ENCODE measurements around the gene ASB18. TPM values are rescaled to one million over a fixed set of nuclear protein-coding genes. Genes with fewer than 3 reads are reported as not detected.
"Not testable (repeated sequence)": the region's sequence is repeated elsewhere in the genome, so short reads cannot be mapped to it uniquely, and the experiment has no call there.

The ASB18 gene
- total RNA-seq, 3 donors from 2014 or later, result not detected

- no peak for TF ChIP-seq CTCF (IDR thresholded peaks at IDR 0.05)
- intact Hi-C loops (cut with DNase I, micrococcal nuclease), result no loop called here
- Histone ChIP-seq H3K9me3 (no peaks in the 10 kb centered on the region), H3K36me3 (ENCODE audit: low read depth) (no peaks in the 10 kb centered on the region), H3K4me1 (ENCODE audit: low read depth) (no peaks in the 10 kb centered on the region), H3K4me3 (no peak overlapping the region)
- DNase-seq (no peak), ATAC-seq (no peak)
These were observed 20.0 kb upstream of the ASB18 start for GRCh38 chr2:236284208-236284607.

GRCh38 chr2:236282406-236282805 is 18.2 kb upstream of the ASB18 start:
- H3K36me3 ChIP-seq (ENCODE audit: low read depth), result no peaks in the 10 kb centered on the region
- DNase-seq (no peak), ATAC-seq (no peak)
- intact Hi-C loops (cut with DNase I, micrococcal nuclease), result no loop called here
- TF ChIP-seq CTCF (IDR thresholded peaks at IDR 0.05), result no peak
- no peaks in the 10 kb centered on the region for H3K4me1 ChIP-seq (ENCODE audit: low read depth)
- H3K4me3 ChIP-seq, result no peak overlapping the region
- peaks cover 3% of the 10 kb centered on the region for H3K9me3 ChIP-seq

- Histone ChIP-seq H3K4me3 (no peak overlapping the region), H3K9me3 (peaks cover 3% of the 10 kb centered on the region), H3K36me3 (ENCODE audit: low read depth) (no peaks in the 10 kb centered on the region), H3K4me1 (ENCODE audit: low read depth) (no peaks in the 10 kb centered on the region)
- no peak for DNase-seq
- no peak for TF ChIP-seq CTCF (IDR thresholded peaks at IDR 0.05)
- ATAC-seq, result no peak
- intact Hi-C loops (cut with DNase I, micrococcal nuclease), result no loop called here
These were observed 17.2 kb upstream of the ASB18 start for GRCh38 chr2:236281423-236281822.

GRCh38 chr2:236273126-236273525 is 8.9 kb upstream of the ASB18 start:
- TF ChIP-seq CTCF (IDR thresholded peaks at IDR 0.05), result no peak
- Histone ChIP-seq H3K36me3 (ENCODE audit: low read depth) (no peaks in the 10 kb centered on the region), H3K4me1 (ENCODE audit: low read depth) (no peaks in the 10 kb centered on the region), H3K9me3 (peaks cover 13% of the 10 kb centered on the region), H3K4me3 (no peak overlapping the region)
- intact Hi-C loops (cut with DNase I, micrococcal nuclease), result no loop called here
- DNase-seq, result no peak
- ATAC-seq, result no peak

GRCh38 chr2:236271851-236272250 is 7.6 kb upstream of the ASB18 start:
- H3K9me3 ChIP-seq, result peaks cover 10% of the 10 kb centered on the region
- no peak overlapping the region for H3K4me3 ChIP-seq
- no peaks in the 10 kb centered on the region for H3K4me1 ChIP-seq (ENCODE audit: low read depth)
- no peaks in the 10 kb centered on the region for H3K36me3 ChIP-seq (ENCODE audit: low read depth)
- intact Hi-C loops (cut with DNase I, micrococcal nuclease), result no loop called here
- DNase-seq (no peak), ATAC-seq (no peak)
- no peak for TF ChIP-seq CTCF (IDR thresholded peaks at IDR 0.05)

- ATAC-seq; H3K36me3 ChIP-seq (ENCODE audit: low read depth); intact Hi-C loops (cut with DNase I, micrococcal nuclease); H3K4me3 ChIP-seq; DNase-seq; H3K4me1 ChIP-seq (ENCODE audit: low read depth): not testable (repeated sequence)
- H3K9me3 ChIP-seq, result peaks cover 10% of the 10 kb centered on the region
These were observed 5.7 kb upstream of the ASB18 start for GRCh38 chr2:236269876-236270275.
